HG02798 (cell line): ENCODE measurements around the gene SIX6.
"Not testable (repeated sequence)": the region's sequence is repeated elsewhere in the genome, so short reads cannot be mapped to it uniquely, and the experiment has no call there.

Experiments
- ATAC-seq: cut with Tn5 transposase; IDR thresholded peaks from one replicate; pipeline ENCODE4 v1.9.1; 2021; ENCODE audit warnings: mild to moderate bottlenecking; ENCODE audit not compliant: unreplicated experiment, poor library complexity

Gene SIX6

GRCh38 chr14:60508707-60509437, at the start of gene SIX6:
Gene SIX6, plus strand, starts transcription at chr14:60509146. Its CDS starts 253 bp downstream, at chr14:60509399.
- ATAC-seq = no peak

GRCh38 chr14:60480248-60480647, 28.7 kb upstream of the SIX6 start:
- not testable (repeated sequence) for ATAC-seq

- no peak for ATAC-seq
Observed at GRCh38 chr14:60482743-60483142, 26.2 kb upstream of the SIX6 start.

GRCh38 chr14:60485057-60485597, 23.8 kb upstream of the SIX6 start:
- ATAC-seq = no peak

GRCh38 chr14:60485598-60486251, 23.2 kb upstream of the SIX6 start, which contains the start of gene C14orf39:
Gene C14orf39, minus strand, starts transcription at chr14:60486063. Its CDS starts 985 bp downstream, at chr14:60485078.
- ATAC-seq = no peak

GRCh38 chr14:60487211-60487610, 21.7 kb upstream of the SIX6 start:
- no peak for ATAC-seq

- ATAC-seq = no peak
Observed at GRCh38 chr14:60488175-60488574, 20.8 kb upstream of the SIX6 start.

GRCh38 chr14:60490270-60490669, 18.7 kb upstream of the SIX6 start:
- ATAC-seq = no peak

GRCh38 chr14:60495946-60496345, 13.0 kb upstream of the SIX6 start:
- no peak for ATAC-seq

GRCh38 chr14:60502541-60502940, 6.4 kb upstream of the SIX6 start:
- ATAC-seq = no peak

GRCh38 chr14:60505448-60505847, 3.5 kb upstream of the SIX6 start:
- no peak for ATAC-seq

GRCh38 chr14:60506010-60506409, 2.9 kb upstream of the SIX6 start:
- no peak for ATAC-seq

GRCh38 chr14:60506462-60506984, 2.4 kb upstream of the SIX6 start:
- no peak for ATAC-seq

- no peak for ATAC-seq
Observed at GRCh38 chr14:60506985-60507829, 1.7 kb upstream of the SIX6 start.

GRCh38 chr14:60508363-60508706, 611 bp upstream of the SIX6 start:
- no peak for ATAC-seq

GRCh38 chr14:60509438-60510253, 700 bp downstream of the SIX6 start:
- no peak for ATAC-seq

GRCh38 chr14:60510254-60510950, 1.5 kb downstream of the SIX6 start:
- no peak for ATAC-seq

GRCh38 chr14:60510951-60511599, 2.1 kb downstream of the SIX6 start:
- no peak for ATAC-seq

- ATAC-seq = no peak
Observed at GRCh38 chr14:60512126-60512525, 3.2 kb downstream of the SIX6 start.
